ENCODE measurements around the gene TBXA2R. TPM values are rescaled to one million over a fixed set of nuclear protein-coding genes. Genes with fewer than 3 reads are reported as not detected.

Gene TBXA2R
- total RNA-seq, 4 donors from 2014 or later, result 0.27 to 0.79 TPM; not detected in 2

GRCh38 chr19:3575949-3576673 lies 30.6 kb downstream of the TBXA2R start:
- Histone ChIP-seq H3K4me3 (peak overlapping the region in 3 of 4 donors; percentile 17 to 36 (median 30)), H3K27me3 (no peaks in the 10 kb centered on the region), H3K4me1 (peaks cover 14 to 63% (median 52%) of the 10 kb centered on the region in 4 donors), H3K27ac (peak overlapping the region; percentile 57 to 80 (median 70)), H3K36me3 (no peaks in the 10 kb centered on the region), H3K9me3 (no peaks in the 10 kb centered on the region)
- TF ChIP-seq, protein P1, sequence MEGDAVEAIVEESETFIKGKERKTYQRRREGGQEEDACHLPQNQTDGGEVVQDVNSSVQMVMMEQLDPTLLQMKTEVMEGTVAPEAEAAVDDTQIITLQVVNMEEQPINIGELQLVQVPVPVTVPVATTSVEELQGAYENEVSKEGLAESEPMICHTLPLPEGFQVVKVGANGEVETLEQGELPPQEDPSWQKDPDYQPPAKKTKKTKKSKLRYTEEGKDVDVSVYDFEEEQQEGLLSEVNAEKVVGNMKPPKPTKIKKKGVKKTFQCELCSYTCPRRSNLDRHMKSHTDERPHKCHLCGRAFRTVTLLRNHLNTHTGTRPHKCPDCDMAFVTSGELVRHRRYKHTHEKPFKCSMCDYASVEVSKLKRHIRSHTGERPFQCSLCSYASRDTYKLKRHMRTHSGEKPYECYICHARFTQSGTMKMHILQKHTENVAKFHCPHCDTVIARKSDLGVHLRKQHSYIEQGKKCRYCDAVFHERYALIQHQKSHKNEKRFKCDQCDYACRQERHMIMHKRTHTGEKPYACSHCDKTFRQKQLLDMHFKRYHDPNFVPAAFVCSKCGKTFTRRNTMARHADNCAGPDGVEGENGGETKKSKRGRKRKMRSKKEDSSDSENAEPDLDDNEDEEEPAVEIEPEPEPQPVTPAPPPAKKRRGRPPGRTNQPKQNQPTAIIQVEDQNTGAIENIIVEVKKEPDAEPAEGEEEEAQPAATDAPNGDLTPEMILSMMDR (IDR thresholded peaks at IDR 0.05), result no peak
- TF ChIP-seq EP300 (IDR thresholded peaks at IDR 0.05; ENCODE audit: low read depth) (no peak), POLR2AphosphoS5 (IDR thresholded peaks at IDR 0.05) (no peak), POLR2A (IDR thresholded peaks at IDR 0.05) (no peak)
- no peak for DNase-seq
- in situ Hi-C loops (cut with MboI; ENCODE audit: low pct_ligation_motif_present in 1 of 4, low pct_unique_long_range_greater_than_20kb in 1 of 4, low sequenced_read_pairs in 3 of 4), result no loop called here
- 65 to 70% methylated on average over 4 to 29 of the region's 29 CpGs for WGBS, 2 donors (ENCODE audit: low coverage in 1 of 2)
- intact Hi-C loops (cut with DNase I; ENCODE audit: low total_unique reads), result loop anchor here (1.0 kb wide), 1 partner anchor 34 kb away; no protein-coding TSS in a partner anchor

DNA sequence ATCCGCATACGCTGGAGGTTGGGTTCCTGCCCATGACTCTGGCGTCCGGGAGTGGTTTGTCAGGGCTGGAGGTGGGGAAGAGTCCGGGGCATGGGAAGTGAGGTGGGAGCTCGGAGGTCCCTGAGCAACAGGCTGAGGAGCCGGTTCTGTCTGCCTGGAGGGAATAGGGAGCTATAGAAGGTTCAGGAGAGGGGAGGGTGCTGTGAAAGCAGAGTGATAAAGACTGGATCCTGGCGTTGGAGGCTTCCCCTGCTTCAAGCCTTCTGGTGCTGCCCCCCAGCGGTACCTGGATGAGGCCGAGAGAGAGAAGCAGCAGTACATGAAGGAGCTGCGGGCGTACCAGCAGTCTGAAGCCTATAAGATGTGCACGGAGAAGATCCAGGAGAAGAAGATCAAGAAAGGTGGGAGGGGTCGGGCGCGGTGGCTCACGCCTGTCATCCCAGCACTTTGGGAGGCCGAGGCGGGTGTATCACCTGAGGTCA lies 31.4 kb downstream of the TBXA2R start:
- 86 to 92% methylated on average over 13 to 19 of the region's 19 CpGs for WGBS, 2 donors (ENCODE audit: low coverage in 1 of 2)
- intact Hi-C loops (cut with DNase I; ENCODE audit: low total_unique reads), result no loop called here

GRCh38 chr19:3573858-3574637 lies 32.6 kb downstream of the TBXA2R start:
- DNase-seq, result peak; percentile 96
- 63% methylated on average over 51 of the region's 55 CpGs; no CpG with 5 or more reads in 1 of the 2 donors for WGBS, 2 donors (ENCODE audit: low coverage in 1 of 2)
- H3K27me3 ChIP-seq, result no peaks in the 10 kb centered on the region
- H3K4me3 ChIP-seq, result peak overlapping the region; percentile 74 to 85 (median 80)
- H3K36me3 ChIP-seq, result no peaks in the 10 kb centered on the region
- TF ChIP-seq EP300 (IDR thresholded peaks at IDR 0.05; ENCODE audit: low read depth), result no peak
- no peak for TF ChIP-seq POLR2AphosphoS5 (IDR thresholded peaks at IDR 0.05)
- no peak for TF ChIP-seq POLR2A (IDR thresholded peaks at IDR 0.05)
- TF ChIP-seq, protein P1 (IDR thresholded peaks at IDR 0.05), result no peak
- intact Hi-C loops (cut with DNase I; ENCODE audit: low total_unique reads) (no loop called here), in situ Hi-C loops (cut with MboI; ENCODE audit: low pct_ligation_motif_present in 1 of 4, low pct_unique_long_range_greater_than_20kb in 1 of 4, low sequenced_read_pairs in 3 of 4) (no loop called here)
- no peaks in the 10 kb centered on the region for H3K9me3 ChIP-seq
- H3K4me1 ChIP-seq, result peaks cover 14 to 65% (median 56%) of the 10 kb centered on the region in 4 donors
- peak overlapping the region; percentile 85 to 92 (median 90) for H3K27ac ChIP-seq

More for the DNA sequence above, 31.4 kb downstream of the TBXA2R start:
- Histone ChIP-seq H3K4me3 (no peak overlapping the region), H3K9me3 (no peaks in the 10 kb centered on the region), H3K27ac (no peak overlapping the region), H3K4me1 (peaks cover 14 to 64% (median 53%) of the 10 kb centered on the region in 4 donors), H3K27me3 (no peaks in the 10 kb centered on the region), H3K36me3 (no peaks in the 10 kb centered on the region)
- in situ Hi-C loops (cut with MboI; ENCODE audit: low pct_ligation_motif_present in 1 of 4, low pct_unique_long_range_greater_than_20kb in 1 of 4, low sequenced_read_pairs in 3 of 4), result no loop called here
- TF ChIP-seq POLR2A (IDR thresholded peaks at IDR 0.05) (no peak), EP300 (IDR thresholded peaks at IDR 0.05; ENCODE audit: low read depth) (no peak), POLR2AphosphoS5 (IDR thresholded peaks at IDR 0.05) (no peak)
- TF ChIP-seq, protein P1 (IDR thresholded peaks at IDR 0.05), result no peak
- DNase-seq, result no peak

Measured in transverse colon (tissue), 4 donors.